M059J (cell line): Measurements from ENCODE around the gene RAD52. TPM values are rescaled to one million over a fixed set of nuclear protein-coding genes. Genes with fewer than 3 reads are reported as not detected.

Source experiments
- DNase-seq: peaks from one replicate; pipeline ENCODE4 v3.0.0-alpha.2; 2012; ENCODE audit warnings: low read depth
- total RNA-seq: library from RNA; depleted of rRNA; stranded (reverse); fragments of >200 nt; shearing (Covaris generic); gene quantifications from 2 replicates; pipeline ENCODE4 v1.2.3, GENCODE V29; 2014; rRNA removed

RAD52 gene
- total RNA-seq, 1 experiment from 2014 or later, result 4.0 TPM

DNA sequence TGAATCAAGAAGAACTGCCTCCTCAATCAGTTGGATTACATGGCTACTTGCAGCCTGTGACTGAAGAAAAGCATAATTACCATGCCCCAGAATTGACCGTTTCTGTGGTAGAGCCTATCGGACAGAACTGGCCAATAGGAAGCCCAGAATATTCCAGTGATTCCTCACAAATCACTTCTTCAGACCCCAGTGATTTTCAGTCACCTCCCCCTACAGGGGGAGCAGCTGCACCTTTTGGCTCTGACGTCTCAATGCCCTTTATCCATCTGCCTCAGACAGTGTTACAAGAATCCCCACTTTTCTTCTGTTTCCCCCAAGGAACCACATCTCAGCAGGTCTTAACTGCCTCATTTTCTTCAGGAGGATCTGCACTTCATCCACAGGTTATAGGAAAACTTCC is 80.8 kb downstream of the RAD52 start:
- DNase-seq, result no peak

- DNase-seq, result no peak
Observed at GRCh38 chr12:867905-868304, 81.6 kb downstream of the RAD52 start.

- no peak for DNase-seq
Observed at GRCh38 chr12:865614-866013, 83.9 kb downstream of the RAD52 start.

DNA sequence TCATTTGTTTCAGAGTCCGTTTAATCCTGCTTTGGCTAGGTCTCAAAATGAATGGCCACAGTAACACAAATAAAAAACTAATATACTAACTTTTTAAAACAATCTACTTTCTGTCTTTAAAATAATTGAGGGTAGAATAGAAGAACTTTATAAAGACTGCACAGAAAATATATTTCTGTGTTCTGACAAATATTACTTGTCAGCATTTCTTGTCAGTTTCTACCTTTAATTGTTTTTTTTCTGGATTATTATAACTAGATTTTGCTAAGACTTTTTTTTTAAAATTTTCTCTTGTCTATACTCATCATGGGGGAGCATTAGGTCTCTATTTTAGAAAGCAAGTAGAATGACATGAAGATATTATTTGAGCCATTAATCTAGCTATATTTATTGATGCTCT is 86.2 kb downstream of the RAD52 start:
- DNase-seq, result no peak

GRCh38 chr12:862303-862911 is 87.1 kb downstream of the RAD52 start:
- DNase-seq, result no peak

Other genes with a start within 250 kb of the RAD52 start
- 40.7 and 50.5 TPM in 2 replicates for gene WNK1, start 197.1 kb downstream of the RAD52 start, total RNA-seq
- 3.5 and 11.9 TPM in 2 replicates for gene ERC1, start 41.5 kb upstream of the RAD52 start, total RNA-seq